Measurements from ENCODE around the gene JAG2.

DNA sequence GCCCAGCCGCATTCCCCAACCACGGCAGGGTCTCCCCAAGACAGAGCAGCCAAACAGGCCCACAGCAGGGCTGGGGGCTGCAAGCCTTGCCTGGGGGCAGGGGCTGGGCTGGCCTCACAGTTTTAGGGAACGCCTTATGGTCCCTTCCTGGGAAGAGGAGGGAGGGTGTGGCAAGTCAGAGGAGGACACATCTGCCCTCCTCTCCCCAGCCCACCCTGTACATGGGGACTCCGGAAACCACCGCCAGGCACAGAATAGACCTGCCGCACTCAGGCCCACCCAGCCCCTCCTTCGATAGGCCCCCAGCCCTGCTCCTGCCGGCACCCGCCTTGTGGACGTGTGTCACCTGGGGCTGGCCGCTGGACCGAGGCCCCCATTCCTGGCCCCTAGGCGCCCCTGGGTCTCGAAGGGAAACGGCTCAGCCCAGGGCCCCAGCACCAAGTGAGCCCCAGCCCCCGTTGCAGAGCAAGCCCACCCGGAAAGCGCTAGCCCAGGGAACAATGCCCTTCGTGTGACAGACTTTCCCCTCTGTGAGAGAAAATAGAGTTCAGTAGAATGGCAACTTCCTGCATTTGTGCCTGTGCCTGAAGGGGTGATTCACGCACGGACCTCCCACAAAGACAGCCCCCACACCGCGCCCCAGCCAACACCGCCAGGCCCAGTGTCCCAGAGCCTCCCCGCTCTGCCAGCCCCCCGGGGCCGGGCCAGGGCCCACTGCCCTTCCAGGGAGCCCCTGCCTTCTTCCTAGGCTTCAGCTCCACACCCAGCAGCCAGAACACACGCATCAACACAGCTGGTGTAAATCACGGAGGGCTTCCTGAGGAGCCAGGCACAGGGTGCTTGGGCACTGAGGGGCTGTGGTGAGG is 24.5 kb upstream of the JAG2 start:
- TF ChIP-seq POLR2AphosphoS5 (IDR thresholded peaks at IDR 0.05; ENCODE audit: low read depth, low read length) (no peak), POLR2A (IDR thresholded peaks at IDR 0.05; ENCODE audit: low read depth, low read length) (no peak), POU2F2 (IDR thresholded peaks at IDR 0.05; ENCODE audit: low read depth, low read length) (no peak), SPI1 (IDR thresholded peaks at IDR 0.05; ENCODE audit: low read depth, low read length) (no peak), TAF1 (IDR thresholded peaks at IDR 0.05; ENCODE audit: low read depth, low read length) (no peak), PAX5 (IDR thresholded peaks at IDR 0.05; ENCODE audit: insufficient read depth, low read length, severe bottlenecking) (no peak)

Data from GM12891 (cell line).